ENCODE results near the gene FEZ2. TPM values are rescaled to one million over a fixed set of nuclear protein-coding genes. Genes with fewer than 3 reads are reported as not detected.

FEZ2 gene
- 36.7 to 82.9 TPM (median 45.7 TPM) in 5 replicates for total RNA-seq (2022; extraction: Qiagen RNA extraction; ENCODE audit: low read depth)

GRCh38 chr2:36597532-36598377 lies at the start of gene FEZ2:
FEZ2 (minus strand) TSS chr2:36598168; CDS start chr2:36598142, 26 bp downstream.

Other genes starting within 250 kb of the FEZ2 start
- gene CRIM1, start 242.4 kb downstream of the FEZ2 start, total RNA-seq (2022; extraction: Qiagen RNA extraction; ENCODE audit: low read depth): 97.5 to 186 TPM (median 149 TPM) in 5 replicates
- not detected in 5 replicates for gene VIT, start 98.5 kb upstream of the FEZ2 start, total RNA-seq (2022; extraction: Qiagen RNA extraction; ENCODE audit: low read depth)